Measurements from ENCODE around the gene PPP1R12B.
"Not testable (repeated sequence)": the region's sequence is repeated elsewhere in the genome, so short reads cannot be mapped to it uniquely, and the experiment has no call there.

Gene PPP1R12B

DNA sequence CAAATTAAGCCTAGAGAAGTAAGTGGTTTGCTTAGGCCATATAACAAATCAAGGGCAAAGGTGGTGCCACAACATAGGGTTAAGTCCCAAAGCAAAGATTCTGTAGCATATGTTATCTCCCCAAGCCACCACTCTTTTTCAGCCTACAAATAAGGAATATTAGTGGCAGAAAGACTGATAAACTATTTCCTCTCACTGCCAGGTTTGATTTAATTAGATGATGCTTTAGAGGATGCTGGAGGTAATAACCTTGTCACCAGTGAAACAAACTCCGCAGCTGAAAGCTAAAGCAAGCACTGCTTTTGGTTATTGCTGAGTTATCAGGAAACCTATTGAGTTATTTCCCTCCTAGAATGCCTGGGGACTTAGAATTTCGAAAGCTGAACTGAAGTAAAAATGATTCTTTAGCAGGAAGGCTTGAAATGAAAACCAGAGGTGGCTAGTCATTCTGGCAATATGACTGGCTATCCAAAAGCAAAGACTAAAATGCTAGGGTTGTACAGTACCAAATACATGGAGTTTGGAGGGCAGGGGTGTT is 216.5 kb downstream of the PPP1R12B start:
- DNase-seq, result no peak

DNA sequence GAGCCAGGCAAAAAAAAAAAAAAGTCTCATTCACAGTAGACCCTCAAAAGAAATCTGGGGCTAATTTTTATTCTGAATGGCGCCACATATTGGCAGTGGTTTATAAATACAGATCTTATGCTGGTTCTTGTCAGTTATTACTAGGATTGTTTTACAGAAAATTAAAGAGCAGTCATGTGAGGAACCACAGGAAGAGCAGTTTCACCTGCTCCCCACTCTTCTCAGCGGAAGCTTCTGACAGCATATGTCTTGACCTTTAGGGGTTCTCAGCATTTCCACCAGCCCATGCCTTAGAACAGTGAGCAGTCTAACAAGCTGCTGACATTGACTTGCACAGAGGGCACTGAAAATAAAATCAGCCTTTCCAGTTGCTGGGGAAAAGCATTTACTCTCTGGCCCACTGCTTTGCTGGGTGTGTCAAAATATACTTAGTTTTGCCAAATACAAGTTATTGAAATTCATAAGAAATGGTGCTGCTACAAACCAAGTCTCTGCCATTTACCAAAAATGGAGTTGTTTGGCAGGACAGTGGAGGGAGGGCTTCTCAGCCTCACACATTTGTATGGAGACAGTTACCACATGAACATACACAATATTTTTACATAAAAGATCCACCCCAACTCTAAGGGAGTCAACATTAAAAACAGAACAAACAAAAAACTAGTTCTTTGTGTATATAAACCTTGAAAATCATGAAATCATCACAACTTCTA is 217.5 kb downstream of the PPP1R12B start:
- DNase-seq, result no peak

DNA sequence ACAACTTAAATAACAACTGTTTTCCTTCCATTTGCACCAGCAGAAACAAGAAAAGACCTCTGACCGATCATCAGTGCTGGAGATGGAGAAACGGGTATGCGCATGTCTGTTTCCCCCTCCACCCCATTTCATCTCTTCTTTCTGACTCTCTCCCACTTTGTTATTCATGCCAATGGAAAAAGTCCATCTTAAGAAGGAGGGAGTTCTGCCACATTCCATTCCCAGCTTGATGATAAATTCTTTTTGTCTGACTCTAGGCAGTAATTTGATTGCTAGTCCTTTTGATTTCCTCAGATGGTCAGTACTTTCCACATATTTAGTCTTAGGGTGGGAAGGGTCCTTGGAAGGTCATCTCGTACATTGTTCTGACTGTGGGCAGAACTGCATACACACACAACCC is 219.2 kb downstream of the PPP1R12B start:
- no peak for DNase-seq

DNA sequence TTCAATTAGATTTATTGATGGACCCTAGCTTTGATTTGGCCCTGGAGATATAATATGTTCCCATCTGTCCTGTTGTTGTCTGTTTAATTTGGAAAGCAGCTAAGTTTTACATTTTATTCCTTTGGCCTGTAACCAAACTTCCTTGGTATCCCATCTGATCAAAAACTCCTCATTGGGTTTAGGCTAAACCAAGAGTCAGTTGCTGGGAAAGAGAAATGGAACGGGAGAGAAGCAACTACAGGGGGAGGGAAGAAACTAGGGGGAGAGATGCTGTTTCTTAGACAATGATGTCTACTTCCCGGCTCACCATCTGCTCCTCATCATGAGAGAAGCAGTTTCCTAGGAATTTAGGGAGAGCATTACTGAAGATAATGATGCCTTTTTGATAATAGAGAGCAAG is 219.9 kb downstream of the PPP1R12B start:
- no peak for DNase-seq

DNA sequence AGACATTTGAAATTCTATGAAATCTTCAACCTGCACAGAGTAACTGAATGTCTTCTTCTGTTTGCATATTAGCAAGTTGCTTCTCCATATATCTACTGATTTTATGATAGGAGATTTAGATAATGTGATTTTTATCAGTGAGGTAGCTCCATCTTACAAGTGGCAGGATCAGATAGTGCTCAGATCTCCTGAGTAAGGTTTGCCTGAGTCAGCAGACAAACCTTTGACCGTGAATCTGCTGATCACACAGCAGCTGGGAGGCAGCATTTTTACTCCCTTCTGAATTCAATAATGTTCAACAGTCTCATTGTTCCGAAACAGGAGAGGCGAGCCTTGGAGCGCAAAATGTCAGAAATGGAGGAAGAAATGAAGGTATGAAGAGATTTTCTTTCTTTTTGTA is 220.3 kb downstream of the PPP1R12B start:
- DNase-seq, result no peak

DNA sequence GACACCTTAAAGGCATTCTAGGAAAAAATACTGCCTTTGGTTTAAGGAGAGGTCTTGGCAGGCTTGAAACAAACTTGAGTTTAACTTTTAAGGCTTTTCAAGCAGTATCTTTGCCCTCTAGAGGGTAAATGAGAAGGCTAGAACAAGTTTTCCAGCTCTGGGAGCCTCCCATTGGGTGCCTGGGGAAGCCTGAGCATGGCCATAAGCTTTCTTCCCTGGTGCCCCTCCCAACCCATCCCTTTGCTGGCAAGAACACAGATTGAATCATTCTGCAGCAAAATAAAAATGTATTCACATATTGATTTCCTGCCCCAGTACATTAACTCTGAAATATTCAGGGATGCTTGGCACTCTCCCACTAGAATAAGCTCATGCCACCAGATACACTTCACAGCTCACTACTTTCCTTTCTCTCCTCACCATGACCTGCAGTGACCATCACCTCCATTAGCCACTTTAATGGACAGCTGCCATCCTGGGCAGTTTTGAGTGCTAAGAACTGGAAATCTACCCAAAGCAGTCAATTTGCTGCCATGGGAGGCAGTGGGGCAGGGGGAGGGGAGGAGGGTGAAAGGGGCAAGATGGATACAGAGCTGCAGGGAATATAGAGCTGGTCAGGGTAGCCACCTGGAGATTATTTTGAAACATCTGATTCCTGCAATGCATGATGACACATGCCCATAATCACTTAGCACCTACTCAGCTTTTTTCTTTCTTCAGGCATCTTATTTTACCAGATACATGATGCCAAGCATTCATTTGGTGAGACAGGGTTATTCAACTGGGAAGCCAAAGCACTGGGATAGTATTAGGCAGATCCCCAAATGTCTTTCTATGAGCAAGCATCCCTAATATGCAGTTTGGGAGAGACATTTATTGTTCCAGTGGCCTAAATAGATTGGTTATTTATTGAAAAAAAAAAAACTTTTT is 221.2 kb downstream of the PPP1R12B start:
- no peak for DNase-seq

DNA sequence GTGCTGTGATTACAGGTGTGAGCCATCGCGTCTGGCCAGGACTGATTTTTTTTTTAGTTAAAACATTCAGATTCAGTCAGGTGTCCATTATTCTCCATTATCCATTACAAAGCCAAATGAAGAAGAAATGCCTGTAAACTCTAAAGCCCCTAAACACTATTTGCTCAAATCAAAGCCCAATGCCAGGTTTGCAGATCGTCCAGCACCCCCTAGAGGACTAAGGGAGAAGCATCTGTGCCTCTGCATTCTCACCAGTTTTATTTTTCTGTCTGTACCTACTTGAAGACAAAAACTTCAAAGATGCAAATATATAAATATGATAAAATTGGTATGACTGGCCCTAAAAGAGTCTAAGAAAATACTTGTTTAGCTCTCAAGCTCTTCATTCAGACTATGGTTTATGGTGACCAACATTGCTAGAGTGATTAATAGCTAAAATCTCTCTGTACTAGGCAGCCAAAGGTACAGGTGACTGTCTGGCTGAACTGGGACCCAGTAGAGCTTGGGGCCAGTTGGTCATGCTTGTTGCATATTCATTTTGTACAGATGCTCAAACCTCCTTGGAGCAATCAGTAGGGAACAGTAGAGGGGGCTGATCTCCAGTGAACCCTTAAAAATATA is 223.3 kb downstream of the PPP1R12B start:
- peak in 1 of 2 experiments; percentile 29 for DNase-seq

DNA sequence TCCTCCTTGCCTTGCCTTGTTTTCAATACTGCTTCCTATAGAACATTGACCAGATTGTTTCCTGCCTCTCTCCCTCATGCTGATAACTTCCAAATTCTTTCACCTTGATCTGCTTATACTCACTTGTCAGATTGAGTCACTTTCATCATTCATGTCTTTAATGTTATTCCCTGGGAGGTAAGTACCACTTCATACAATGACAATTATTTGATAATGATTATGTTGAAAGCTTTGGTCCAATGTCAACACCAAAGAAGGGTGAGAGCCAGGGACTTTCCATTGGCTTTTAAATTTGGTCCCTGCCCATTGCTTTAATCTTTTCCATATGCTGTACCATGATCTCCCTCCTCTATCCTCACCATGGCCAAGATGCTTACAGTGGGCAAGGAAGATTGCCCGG is 224.4 kb downstream of the PPP1R12B start:
- DNase-seq, result no peak

DNA sequence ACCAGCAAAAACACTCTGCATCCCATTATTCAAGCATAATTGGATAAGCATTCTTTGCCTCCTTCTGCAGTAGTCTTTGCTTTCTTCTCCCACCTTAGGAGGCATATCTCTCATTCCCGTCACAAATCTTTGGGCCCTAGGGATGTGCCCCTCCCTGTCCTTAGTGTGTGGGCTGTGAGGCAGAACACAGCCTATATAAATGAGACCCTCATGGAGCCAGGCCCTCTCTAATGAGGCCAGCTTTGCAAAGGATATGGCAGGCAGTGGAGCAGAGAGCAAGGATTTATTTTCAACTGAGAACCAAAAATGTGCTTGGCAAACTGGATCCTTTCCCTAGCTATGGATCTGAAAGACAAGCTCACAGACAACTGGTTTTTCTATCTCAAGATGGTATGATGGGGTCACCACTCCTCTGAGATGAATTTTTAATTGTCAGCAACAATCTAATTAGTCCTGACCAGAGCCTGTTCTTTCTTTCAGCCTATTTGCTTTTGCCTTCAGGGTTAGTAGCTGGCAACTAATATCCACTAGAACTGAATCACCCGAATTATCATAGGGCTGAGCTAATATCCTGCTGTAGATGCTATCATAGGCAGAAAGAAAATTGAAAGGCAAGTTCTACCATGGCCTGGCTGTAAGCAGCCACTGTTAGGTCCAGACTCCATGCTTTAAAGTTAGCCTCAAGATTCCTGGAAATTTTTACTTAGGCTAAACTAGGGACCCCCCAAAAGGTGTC is 227.6 kb downstream of the PPP1R12B start:
- no peak for DNase-seq

DNA sequence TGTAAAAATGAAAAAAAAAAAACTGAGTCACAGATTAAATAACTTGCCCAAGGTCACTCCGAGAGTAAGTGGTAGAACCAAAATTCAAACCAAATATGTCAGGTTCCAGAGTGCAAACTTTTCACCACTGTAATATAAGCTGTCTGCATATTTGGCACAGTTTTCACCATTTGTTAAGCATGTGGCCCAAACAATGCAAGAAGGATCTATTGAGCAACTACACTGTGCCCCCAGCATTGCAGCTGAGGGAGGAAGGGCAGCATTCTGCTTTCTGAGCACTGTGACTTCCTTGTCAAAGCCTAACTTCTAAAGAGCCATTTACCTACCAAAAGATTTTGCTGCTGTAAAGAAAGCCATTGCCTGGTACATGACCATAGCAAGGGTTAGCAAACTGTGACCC is 228.3 kb downstream of the PPP1R12B start:
- no peak for DNase-seq

DNA sequence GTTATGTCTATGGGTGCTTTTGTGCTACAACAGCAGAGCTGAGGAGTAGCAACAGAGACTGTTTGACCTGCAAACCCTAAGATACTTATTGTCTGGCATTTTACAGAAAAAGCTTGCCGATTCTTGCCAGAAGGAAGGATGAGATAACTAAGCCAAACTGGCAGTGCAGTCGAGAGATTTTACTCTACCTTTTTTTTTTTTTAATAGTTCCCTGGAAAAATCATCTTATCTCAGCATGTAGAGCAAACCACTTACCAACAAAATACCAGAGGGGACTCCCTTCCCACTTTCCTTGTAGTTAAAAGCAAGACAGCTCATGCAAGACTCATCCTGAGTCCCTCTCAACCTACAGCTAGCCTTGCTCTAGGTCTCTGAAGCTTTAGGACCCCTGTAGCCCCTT is 228.9 kb downstream of the PPP1R12B start:
- no peak for DNase-seq

DNA sequence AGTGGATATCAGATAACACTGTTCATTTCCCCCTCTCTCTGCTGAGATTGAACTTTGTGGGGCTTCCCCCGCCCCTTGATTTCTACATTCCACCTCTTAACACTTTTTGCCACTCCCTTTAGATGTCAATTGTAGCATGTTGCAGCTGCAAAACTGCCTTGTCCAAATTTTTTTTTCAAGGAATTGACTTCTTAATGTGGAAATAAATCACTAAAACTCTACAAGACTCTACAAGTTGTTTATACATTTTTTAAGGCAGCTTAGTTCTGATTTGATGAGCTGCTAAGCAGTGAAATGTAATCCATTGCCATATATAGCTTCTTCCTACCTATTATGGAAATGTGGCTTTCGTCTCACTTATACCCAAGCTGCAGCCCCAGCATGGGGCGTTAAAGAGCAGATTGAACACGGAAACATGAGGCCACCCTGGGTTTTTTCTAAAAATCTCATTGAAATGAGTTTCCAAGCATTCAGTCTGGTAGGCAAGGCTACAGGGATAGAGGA is 229.6 kb downstream of the PPP1R12B start:
- no peak for DNase-seq

DNA sequence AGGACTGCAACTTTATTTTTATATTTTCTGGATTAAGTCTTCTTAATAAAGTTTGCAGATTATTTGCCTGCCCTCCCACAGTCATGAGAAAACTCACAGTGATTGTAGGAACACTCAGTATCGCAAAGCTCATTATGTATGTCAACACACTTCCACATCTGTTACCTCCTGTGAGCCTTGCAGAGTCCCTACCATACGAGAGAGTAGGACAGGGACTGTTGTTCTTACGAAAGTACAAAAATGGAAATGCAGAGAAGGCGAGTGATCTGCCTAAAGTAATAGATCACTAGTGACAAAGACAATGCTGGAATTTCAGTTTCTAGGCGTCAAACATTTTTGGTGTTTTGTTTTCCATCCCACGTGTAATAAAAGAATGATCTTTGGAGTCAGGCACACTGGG is 230.1 kb downstream of the PPP1R12B start:
- DNase-seq, result no peak

DNA sequence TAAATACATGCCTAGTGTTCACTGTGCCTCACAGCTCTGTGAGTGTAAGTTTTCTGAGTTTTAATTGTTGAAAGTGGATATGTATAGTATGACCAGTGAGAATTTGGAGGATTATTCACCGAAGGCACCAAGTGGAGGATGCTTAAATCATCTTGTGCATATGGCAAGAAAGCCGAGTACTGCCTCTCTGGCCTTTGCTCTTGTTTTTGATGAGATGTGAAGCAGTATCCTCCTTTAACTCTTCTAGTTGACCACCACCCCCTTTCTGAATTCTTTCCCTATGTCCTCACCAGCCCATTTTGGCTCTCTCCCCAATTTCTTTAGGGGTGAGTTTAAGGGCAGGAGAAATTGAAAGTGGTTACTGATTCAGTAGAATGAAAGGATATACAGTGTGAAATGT is 231.3 kb downstream of the PPP1R12B start:
- no peak for DNase-seq

DNA sequence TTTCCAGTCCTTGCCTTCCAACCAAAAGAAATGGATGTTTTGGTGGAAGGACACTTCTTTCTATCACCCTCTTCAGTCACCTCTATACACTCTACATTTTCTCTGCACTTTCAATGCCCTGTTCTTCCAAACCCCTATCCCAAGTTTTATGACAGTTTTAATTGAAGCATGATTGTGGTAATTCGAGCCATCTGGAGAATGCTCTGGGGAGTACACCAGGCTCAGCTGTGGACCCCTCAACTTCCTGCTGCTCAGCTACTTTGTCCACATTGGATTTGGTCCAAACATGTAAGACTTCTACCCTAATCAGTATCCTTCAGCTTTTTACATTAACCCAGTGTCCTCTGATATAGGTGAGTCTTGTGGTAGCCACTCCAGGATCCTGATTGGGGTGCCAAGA is 232.1 kb downstream of the PPP1R12B start:
- DNase-seq, result no peak

DNA sequence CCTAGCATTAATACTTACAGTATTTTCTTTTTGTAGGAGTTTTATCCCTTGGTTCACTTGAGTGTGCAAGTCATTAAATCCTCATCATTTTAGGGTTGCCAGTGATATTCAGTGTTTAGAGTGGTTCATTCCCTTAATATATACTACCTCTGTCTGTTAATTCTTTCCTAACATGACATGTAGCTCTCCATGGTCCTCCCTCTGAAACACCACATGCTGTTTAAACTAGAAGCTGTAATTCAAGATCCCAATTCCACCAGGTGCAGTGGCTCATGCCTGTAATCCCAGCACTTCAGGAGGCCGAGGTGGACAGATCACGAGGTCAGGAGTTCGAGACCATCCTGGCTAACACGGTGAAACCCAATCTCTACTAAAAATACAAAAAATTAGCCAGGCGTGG is 233.9 kb downstream of the PPP1R12B start:
- DNase-seq, result not testable (repeated sequence)

DNA sequence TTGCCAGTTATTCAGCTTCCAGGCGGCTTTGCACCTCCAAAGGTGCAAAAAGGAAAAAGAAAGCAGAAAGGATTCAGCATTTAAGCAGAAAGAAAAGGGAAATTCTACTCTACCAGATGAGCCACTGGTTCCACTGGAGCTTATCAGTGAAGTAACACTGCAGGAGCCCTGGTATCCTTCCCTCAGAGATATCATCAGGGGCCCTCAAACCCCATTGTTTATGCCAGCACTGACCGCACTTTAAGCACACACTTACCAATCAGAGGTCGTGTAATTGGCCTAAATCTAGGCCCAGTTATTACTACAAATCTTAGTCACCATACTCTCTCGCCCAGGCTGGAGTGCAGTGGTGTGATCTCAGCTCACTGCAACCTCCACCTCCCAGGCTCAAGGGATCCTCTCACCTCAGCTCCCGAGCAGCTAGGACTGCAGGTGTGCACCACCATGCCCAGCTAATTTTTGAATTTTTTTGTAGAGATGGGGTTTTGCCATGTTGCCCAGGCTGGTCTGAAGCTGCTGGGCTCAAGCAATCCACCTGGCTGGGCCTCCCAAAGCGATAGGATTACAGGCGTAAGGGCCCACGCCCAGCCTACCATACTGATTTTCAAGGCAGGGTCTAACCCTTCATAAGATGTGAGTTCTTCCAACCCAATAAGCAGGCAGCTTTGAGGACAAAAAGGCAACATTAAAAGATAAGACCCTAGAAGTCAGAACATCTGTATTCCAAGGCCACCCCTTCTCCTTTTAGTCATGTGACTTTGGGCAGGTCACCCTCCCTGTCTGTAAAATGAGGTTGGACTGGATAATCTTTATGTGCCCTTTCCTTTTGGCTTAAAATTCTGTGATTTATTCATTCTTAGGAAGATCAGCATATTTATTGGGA is 236.4 kb downstream of the PPP1R12B start:
- no peak for DNase-seq

DNA sequence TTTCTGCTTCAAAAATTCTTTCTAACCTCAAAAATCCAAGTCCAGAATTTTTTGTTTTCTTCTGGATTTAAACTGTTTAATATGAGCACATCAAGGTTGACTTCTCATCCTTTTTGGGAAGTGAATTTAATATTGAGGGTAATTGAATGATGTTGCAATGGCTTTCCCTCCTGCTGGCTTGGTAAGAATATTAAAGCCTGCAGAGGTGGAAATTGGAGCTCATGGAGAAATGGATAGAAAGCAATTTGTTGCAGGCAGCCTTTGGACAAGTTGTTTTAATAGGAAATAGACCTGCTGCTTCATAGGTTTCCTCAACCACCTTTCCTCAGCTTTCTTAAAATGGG is 237.1 kb downstream of the PPP1R12B start:
- no peak for DNase-seq

DNA sequence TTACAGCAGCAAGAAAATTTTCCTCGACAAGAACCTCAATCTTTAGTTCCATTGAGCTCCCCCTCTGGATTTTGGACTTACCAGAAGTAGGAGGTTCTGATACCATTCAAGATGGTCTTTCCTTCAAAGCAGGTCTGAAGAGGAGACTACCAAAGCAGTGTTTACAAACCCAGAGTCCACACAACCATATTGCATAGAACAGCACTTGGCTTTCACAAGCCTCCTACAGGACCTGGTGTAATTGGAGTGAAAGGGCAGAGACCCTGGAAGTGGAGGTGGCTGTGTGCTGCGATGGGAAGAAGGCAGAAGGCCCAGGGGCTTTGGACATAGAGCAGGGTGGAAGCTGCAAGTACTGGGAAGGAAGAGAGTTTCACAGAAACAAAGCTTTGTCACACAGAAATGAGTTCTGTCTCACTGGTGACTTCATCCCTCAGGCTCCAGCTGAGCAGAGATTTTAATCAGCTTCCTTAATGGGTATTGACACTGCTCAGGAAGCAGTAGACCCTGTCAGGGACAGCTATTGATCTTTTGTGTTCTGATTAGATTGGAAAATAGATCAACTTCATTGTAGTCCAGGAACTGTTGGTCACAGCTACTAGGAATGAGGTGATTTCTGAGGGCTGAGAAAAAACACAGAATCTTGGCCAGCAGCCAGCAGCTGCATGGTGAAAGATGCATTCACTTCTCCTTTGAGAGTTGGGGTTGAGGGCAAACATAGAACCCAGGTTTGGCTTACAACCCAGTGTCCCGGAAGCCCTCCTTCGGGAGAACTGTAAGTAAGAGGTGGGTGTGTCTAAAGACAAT is 237.7 kb downstream of the PPP1R12B start:
- DNase-seq, result peak in 1 of 2 experiments; percentile 59

DNA sequence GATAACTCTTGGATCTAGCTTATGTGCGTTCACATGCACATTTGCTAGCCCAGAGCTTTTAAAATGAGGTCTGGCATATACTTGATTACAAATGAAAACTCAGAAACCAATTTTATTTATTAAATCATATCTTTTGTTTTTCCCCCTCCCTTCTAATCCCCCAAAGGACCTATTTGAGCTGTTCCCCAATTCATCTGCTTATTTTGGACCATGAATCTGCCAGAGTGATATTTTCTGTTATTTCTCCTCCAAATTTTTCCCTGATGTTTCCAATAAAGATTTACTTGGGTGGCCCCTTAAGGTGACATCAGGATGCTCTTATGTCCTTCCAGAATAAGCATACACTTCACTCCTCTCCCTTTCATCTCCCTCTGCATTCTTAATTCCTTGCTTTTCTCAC is 238.4 kb downstream of the PPP1R12B start:
- DNase-seq, result no peak
